Measurements from ENCODE around the gene FADS2. TPM values are rescaled to one million over a fixed set of nuclear protein-coding genes. Genes with fewer than 3 reads are reported as not detected.

Gene FADS2
- total RNA-seq, 1 experiment from 2014 or later: 423 TPM

DNA sequence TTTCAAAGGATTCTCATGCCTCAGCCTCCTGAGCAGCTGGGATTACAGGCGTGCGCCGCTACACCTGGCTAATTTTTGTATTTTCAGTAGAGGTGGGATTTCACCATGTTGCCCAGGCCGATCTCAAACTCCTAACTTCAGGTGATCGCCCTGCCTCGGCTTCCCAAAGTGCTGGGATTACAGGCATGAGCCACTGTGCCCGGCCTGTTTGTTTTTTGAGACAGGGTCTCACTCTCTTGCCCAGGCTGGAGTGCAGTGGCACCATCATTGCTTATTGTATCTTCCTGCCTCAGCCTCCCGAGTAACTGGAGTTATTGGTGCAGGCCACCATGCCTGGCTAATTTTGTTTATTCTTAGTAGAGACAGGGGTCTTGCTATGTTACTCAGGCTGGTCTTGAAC, 8.1 kb downstream of the FADS2 start:
- H3K4me1 Mint-ChIP-seq: peaks cover 54% of the 10 kb centered on the region

GRCh38 chr11:61837411-61838005, 9.4 kb downstream of the FADS2 start:
- ChIA-PET POLR2A (no interaction called here), CTCF (no interaction called here)
- H3K36me3 Mint-ChIP-seq: peaks cover 59% of the 10 kb centered on the region
- no peak for DNase-seq (ENCODE audit: low spot score)
- H3K27me3 Mint-ChIP-seq (ENCODE audit: low read depth): no peaks in the 10 kb centered on the region
- H3K9me3 Mint-ChIP-seq: 0 out of 2 replicates have a peak, but pooled peaks cover 3% of the 10 kb centered on the region
- no peak for ATAC-seq
- H3K4me1 Mint-ChIP-seq: peaks cover 40% of the 10 kb centered on the region
- H3K27ac Mint-ChIP-seq: peak overlapping the region; percentile 74
- TF ChIP-seq NR2C2 (CRISPR knock-in tag; IDR thresholded peaks at IDR 0.05) (no peak), RELA (CRISPR knock-in tag; IDR thresholded peaks at IDR 0.05; ENCODE audit: borderline replicate concordance) (no peak), ESRRA (CRISPR knock-in tag; IDR thresholded peaks at IDR 0.05; ENCODE audit: borderline replicate concordance) (no peak), AFF4 (CRISPR knock-in tag; IDR thresholded peaks at IDR 0.05; ENCODE audit: borderline replicate concordance) (no peak), ARID4B (CRISPR knock-in tag; IDR thresholded peaks at IDR 0.05; ENCODE audit: borderline replicate concordance) (no peak), HMGA2 (CRISPR knock-in tag; IDR thresholded peaks at IDR 0.05) (no peak), ZNF219 (CRISPR knock-in tag; IDR thresholded peaks at IDR 0.05; ENCODE audit: borderline replicate concordance) (no peak)
- H3K4me3 Mint-ChIP-seq: no peak overlapping the region

More for the DNA sequence above, 8.1 kb downstream of the FADS2 start:
- no peaks in the 10 kb centered on the region for H3K27me3 Mint-ChIP-seq (ENCODE audit: low read depth)
- ChIA-PET CTCF (no interaction called here), POLR2A (interaction anchor here (1.0 kb wide), 1 partner anchor 21 kb away, joined by 3 read pairs; no protein-coding TSS in a partner anchor)
- ATAC-seq (no peak), DNase-seq (ENCODE audit: low spot score) (no peak)
- peak overlapping the region; percentile 88 for H3K27ac Mint-ChIP-seq
- no peak for TF ChIP-seq ATF3 (CRISPR knock-in tag; conservative IDR thresholded peaks at IDR 0.05)
- TF ChIP-seq MYBL2 (CRISPR knock-in tag; IDR thresholded peaks at IDR 0.05): no peak
- no peak for TF ChIP-seq CTCF (IDR thresholded peaks at IDR 0.05)
- peak; percentile 88 for TF ChIP-seq ZNF121 (CRISPR knock-in tag; IDR thresholded peaks at IDR 0.05)
- TF ChIP-seq, protein P1, sequence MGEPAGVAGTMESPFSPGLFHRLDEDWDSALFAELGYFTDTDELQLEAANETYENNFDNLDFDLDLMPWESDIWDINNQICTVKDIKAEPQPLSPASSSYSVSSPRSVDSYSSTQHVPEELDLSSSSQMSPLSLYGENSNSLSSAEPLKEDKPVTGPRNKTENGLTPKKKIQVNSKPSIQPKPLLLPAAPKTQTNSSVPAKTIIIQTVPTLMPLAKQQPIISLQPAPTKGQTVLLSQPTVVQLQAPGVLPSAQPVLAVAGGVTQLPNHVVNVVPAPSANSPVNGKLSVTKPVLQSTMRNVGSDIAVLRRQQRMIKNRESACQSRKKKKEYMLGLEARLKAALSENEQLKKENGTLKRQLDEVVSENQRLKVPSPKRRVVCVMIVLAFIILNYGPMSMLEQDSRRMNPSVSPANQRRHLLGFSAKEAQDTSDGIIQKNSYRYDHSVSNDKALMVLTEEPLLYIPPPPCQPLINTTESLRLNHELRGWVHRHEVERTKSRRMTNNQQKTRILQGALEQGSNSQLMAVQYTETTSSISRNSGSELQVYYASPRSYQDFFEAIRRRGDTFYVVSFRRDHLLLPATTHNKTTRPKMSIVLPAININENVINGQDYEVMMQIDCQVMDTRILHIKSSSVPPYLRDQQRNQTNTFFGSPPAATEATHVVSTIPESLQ (CRISPR knock-in tag; IDR thresholded peaks at IDR 0.05): no peak
- H3K4me3 Mint-ChIP-seq: no peak overlapping the region
- H3K9me3 Mint-ChIP-seq: 0 out of 2 replicates have a peak, but pooled peaks cover 3% of the 10 kb centered on the region
- peaks cover 46% of the 10 kb centered on the region for H3K36me3 Mint-ChIP-seq

Measured in WTC11 (cell line).